GM18951 (cell line): ENCODE data around the gene ZNF831.

Source experiments
- POLR2A ChIP-seq: IDR thresholded peaks from 4 replicates; pipeline ENCODE4 v1.6.1; 2011; ENCODE audit warnings: mild to moderate bottlenecking; ENCODE audit not compliant: insufficient read length, insufficient read depth; ENCODE audit errors: extremely low read depth
- in situ Hi-C: fragments of 300-500 bp; cut with MboI; formaldehyde crosslinking; loops from one replicate; pipeline ENCODE4 v1.12.0; 2022; ENCODE audit warnings: low sequenced_read_pairs, mixed read lengths, inconsistent platforms; ENCODE audit not compliant: unreplicated experiment

The ZNF831 gene

GRCh38 chr20:59157531-59157930 is 6.1 kb upstream of the ZNF831 start:
- in situ Hi-C loops, result no loop called here
- no peak for TF ChIP-seq POLR2A

- TF ChIP-seq POLR2A, result no peak
- in situ Hi-C loops, result no loop called here
These were observed 5.6 kb upstream of the ZNF831 start for GRCh38 chr20:59157961-59158541.

- no peak for TF ChIP-seq POLR2A
- in situ Hi-C loops, result no loop called here
These were observed 4.9 kb upstream of the ZNF831 start for GRCh38 chr20:59158673-59159072.

- no peak for TF ChIP-seq POLR2A
- in situ Hi-C loops, result no loop called here
These were observed 4.5 kb upstream of the ZNF831 start for GRCh38 chr20:59159091-59159490.

- in situ Hi-C loops, result no loop called here
- TF ChIP-seq POLR2A, result no peak
These were observed 3.9 kb upstream of the ZNF831 start for GRCh38 chr20:59159493-59160376.

- no peak for TF ChIP-seq POLR2A
- in situ Hi-C loops, result no loop called here
These were observed 3.1 kb upstream of the ZNF831 start for GRCh38 chr20:59160389-59161115.

GRCh38 chr20:59161721-59162120 is 1.9 kb upstream of the ZNF831 start:
- in situ Hi-C loops, result no loop called here
- TF ChIP-seq POLR2A, result no peak

- no peak for TF ChIP-seq POLR2A
- in situ Hi-C loops, result no loop called here
These were observed 1.2 kb downstream of the ZNF831 start for GRCh38 chr20:59164686-59165391.

- no peak for TF ChIP-seq POLR2A
- in situ Hi-C loops, result no loop called here
These were observed 1.8 kb downstream of the ZNF831 start for GRCh38 chr20:59165396-59165795.

GRCh38 chr20:59165891-59166709 is 2.5 kb downstream of the ZNF831 start:
- no peak for TF ChIP-seq POLR2A
- in situ Hi-C loops, result no loop called here

- in situ Hi-C loops, result no loop called here
- TF ChIP-seq POLR2A, result no peak
These were observed 7.1 kb downstream of the ZNF831 start for GRCh38 chr20:59170406-59171349.
